ENCODE measurements around the gene LIMS2.

LIMS2 gene

GRCh38 chr2:127621981-127622431 is 53.3 kb downstream of the LIMS2 start (continued):
- no peak for TF ChIP-seq ZBTB49 (tag by site-specific recombination; IDR thresholded peaks at IDR 0.05; ENCODE audit: low read depth)
- no peak for TF ChIP-seq OSR2 (tag by site-specific recombination; IDR thresholded peaks at IDR 0.05)
- TF ChIP-seq, protein P1, sequence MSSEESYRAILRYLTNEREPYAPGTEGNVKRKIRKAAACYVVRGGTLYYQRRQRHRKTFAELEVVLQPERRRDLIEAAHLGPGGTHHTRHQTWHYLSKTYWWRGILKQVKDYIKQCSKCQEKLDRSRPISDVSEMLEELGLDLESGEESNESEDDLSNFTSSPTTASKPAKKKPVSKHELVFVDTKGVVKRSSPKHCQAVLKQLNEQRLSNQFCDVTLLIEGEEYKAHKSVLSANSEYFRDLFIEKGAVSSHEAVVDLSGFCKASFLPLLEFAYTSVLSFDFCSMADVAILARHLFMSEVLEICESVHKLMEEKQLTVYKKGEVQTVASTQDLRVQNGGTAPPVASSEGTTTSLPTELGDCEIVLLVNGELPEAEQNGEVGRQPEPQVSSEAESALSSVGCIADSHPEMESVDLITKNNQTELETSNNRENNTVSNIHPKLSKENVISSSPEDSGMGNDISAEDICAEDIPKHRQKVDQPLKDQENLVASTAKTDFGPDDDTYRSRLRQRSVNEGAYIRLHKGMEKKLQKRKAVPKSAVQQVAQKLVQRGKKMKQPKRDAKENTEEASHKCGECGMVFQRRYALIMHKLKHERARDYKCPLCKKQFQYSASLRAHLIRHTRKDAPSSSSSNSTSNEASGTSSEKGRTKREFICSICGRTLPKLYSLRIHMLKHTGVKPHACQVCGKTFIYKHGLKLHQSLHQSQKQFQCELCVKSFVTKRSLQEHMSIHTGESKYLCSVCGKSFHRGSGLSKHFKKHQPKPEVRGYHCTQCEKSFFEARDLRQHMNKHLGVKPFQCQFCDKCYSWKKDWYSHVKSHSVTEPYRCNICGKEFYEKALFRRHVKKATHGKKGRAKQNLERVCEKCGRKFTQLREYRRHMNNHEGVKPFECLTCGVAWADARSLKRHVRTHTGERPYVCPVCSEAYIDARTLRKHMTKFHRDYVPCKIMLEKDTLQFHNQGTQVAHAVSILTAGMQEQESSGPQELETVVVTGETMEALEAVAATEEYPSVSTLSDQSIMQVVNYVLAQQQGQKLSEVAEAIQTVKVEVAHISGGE (tag by site-specific recombination; conservative IDR thresholded peaks at IDR 0.05; ENCODE audit: low read depth) = no peak

GRCh38 chr2:127620866-127621265 is 54.5 kb downstream of the LIMS2 start:
- CTCF ChIA-PET = no interaction called here
- no peaks in the 10 kb centered on the region for H3K36me3 ChIP-seq (ENCODE audit: control insufficient read depth in 2 of 2, insufficient read depth in 1 of 2, low read length in 2 of 2)
- no peak overlapping the region for H3K27ac ChIP-seq (ENCODE audit: extremely low read depth, low read depth, low read length)
- POLR2A ChIA-PET = no interaction called here
- no peaks in the 10 kb centered on the region for H3K4me1 ChIP-seq (ENCODE audit: control insufficient read depth, insufficient read depth, low read length)
- H3K4me3 ChIP-seq (ENCODE audit: low read depth, low read length) = no peak overlapping the region
- H3K9me3 ChIP-seq (ENCODE audit: control insufficient read depth, insufficient read depth, low read depth, low read length) = no peaks in the 10 kb centered on the region
- TF ChIP-seq ZBTB21 (tag by site-specific recombination; IDR thresholded peaks at IDR 0.05) (no peak), ZNF155 (tag by site-specific recombination; IDR thresholded peaks at IDR 0.05) (no peak), ZBTB8A (tag by site-specific recombination; IDR thresholded peaks at IDR 0.05) (no peak), ZNF677 (tag by site-specific recombination; IDR thresholded peaks at IDR 0.05) (no peak), ZNF140 (tag by site-specific recombination; IDR thresholded peaks at IDR 0.05) (no peak), ZNF10 (tag by site-specific recombination; IDR thresholded peaks at IDR 0.05) (no peak), ZNF16 (tag by site-specific recombination; IDR thresholded peaks at IDR 0.05; ENCODE audit: low read depth) (no peak), ZNF280D (tag by site-specific recombination; IDR thresholded peaks at IDR 0.05) (no peak), INSM2 (tag by site-specific recombination; IDR thresholded peaks at IDR 0.05) (no peak), KLF8 (tag by site-specific recombination; IDR thresholded peaks at IDR 0.05) (no peak), ZNF114 (tag by site-specific recombination; IDR thresholded peaks at IDR 0.05) (no peak), GLI4 (tag by site-specific recombination; IDR thresholded peaks at IDR 0.05) (no peak), ZBTB17 (tag by site-specific recombination; IDR thresholded peaks at IDR 0.05) (no peak), ZFHX2 (tag by site-specific recombination; conservative IDR thresholded peaks at IDR 0.05) (no peak)
- TF ChIP-seq, protein P2, sequence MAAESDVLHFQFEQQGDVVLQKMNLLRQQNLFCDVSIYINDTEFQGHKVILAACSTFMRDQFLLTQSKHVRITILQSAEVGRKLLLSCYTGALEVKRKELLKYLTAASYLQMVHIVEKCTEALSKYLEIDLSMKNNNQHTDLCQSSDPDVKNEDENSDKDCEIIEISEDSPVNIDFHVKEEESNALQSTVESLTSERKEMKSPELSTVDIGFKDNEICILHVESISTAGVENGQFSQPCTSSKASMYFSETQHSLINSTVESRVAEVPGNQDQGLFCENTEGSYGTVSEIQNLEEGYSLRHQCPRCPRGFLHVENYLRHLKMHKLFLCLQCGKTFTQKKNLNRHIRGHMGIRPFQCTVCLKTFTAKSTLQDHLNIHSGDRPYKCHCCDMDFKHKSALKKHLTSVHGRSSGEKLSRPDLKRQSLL (tag by site-specific recombination; IDR thresholded peaks at IDR 0.05) = no peak
- TF ChIP-seq, protein P3, sequence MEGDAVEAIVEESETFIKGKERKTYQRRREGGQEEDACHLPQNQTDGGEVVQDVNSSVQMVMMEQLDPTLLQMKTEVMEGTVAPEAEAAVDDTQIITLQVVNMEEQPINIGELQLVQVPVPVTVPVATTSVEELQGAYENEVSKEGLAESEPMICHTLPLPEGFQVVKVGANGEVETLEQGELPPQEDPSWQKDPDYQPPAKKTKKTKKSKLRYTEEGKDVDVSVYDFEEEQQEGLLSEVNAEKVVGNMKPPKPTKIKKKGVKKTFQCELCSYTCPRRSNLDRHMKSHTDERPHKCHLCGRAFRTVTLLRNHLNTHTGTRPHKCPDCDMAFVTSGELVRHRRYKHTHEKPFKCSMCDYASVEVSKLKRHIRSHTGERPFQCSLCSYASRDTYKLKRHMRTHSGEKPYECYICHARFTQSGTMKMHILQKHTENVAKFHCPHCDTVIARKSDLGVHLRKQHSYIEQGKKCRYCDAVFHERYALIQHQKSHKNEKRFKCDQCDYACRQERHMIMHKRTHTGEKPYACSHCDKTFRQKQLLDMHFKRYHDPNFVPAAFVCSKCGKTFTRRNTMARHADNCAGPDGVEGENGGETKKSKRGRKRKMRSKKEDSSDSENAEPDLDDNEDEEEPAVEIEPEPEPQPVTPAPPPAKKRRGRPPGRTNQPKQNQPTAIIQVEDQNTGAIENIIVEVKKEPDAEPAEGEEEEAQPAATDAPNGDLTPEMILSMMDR (tag by site-specific recombination; IDR thresholded peaks at IDR 0.05) = no peak
- TF ChIP-seq, protein P4, sequence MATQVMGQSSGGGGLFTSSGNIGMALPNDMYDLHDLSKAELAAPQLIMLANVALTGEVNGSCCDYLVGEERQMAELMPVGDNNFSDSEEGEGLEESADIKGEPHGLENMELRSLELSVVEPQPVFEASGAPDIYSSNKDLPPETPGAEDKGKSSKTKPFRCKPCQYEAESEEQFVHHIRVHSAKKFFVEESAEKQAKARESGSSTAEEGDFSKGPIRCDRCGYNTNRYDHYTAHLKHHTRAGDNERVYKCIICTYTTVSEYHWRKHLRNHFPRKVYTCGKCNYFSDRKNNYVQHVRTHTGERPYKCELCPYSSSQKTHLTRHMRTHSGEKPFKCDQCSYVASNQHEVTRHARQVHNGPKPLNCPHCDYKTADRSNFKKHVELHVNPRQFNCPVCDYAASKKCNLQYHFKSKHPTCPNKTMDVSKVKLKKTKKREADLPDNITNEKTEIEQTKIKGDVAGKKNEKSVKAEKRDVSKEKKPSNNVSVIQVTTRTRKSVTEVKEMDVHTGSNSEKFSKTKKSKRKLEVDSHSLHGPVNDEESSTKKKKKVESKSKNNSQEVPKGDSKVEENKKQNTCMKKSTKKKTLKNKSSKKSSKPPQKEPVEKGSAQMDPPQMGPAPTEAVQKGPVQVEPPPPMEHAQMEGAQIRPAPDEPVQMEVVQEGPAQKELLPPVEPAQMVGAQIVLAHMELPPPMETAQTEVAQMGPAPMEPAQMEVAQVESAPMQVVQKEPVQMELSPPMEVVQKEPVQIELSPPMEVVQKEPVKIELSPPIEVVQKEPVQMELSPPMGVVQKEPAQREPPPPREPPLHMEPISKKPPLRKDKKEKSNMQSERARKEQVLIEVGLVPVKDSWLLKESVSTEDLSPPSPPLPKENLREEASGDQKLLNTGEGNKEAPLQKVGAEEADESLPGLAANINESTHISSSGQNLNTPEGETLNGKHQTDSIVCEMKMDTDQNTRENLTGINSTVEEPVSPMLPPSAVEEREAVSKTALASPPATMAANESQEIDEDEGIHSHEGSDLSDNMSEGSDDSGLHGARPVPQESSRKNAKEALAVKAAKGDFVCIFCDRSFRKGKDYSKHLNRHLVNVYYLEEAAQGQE (tag by site-specific recombination; IDR thresholded peaks at IDR 0.05) = no peak

All from HEK293 (cell line).